GM18526 (cell line): ENCODE data around the gene ROR1.

Source experiments
- POLR2A ChIP-seq: IDR thresholded peaks from 3 replicates; pipeline ENCODE4 v1.6.1; 2011; ENCODE audit not compliant: insufficient read length; ENCODE audit errors: extremely low read depth

Gene ROR1

GRCh38 chr1:63912643-63913042 is 138.8 kb downstream of the ROR1 start:
- TF ChIP-seq POLR2A = no peak

GRCh38 chr1:63913533-63913932 is 139.7 kb downstream of the ROR1 start:
- TF ChIP-seq POLR2A = no peak

GRCh38 chr1:63914241-63914640 is 140.4 kb downstream of the ROR1 start:
- TF ChIP-seq POLR2A = no peak

- TF ChIP-seq POLR2A = no peak
Measured at GRCh38 chr1:63914706-63915105, 140.9 kb downstream of the ROR1 start.

- TF ChIP-seq POLR2A = no peak
Measured at GRCh38 chr1:63915121-63915520, 141.3 kb downstream of the ROR1 start.

- TF ChIP-seq POLR2A = no peak
Measured at GRCh38 chr1:63916485-63917360, 142.9 kb downstream of the ROR1 start.

- TF ChIP-seq POLR2A = no peak
Measured at GRCh38 chr1:63917571-63918417, 144.0 kb downstream of the ROR1 start.

GRCh38 chr1:63918418-63918945 is 144.7 kb downstream of the ROR1 start:
- no peak for TF ChIP-seq POLR2A

GRCh38 chr1:63920154-63921117 is 146.6 kb downstream of the ROR1 start:
- TF ChIP-seq POLR2A = no peak

GRCh38 chr1:63921359-63921758 is 147.5 kb downstream of the ROR1 start:
- no peak for TF ChIP-seq POLR2A

- no peak for TF ChIP-seq POLR2A
Measured at GRCh38 chr1:63921802-63922201, 148.0 kb downstream of the ROR1 start.

GRCh38 chr1:63922848-63923247 is 149.0 kb downstream of the ROR1 start:
- TF ChIP-seq POLR2A = no peak

- TF ChIP-seq POLR2A = no peak
Measured at GRCh38 chr1:63923302-63923701, 149.5 kb downstream of the ROR1 start.

GRCh38 chr1:63924600-63924999 is 150.8 kb downstream of the ROR1 start:
- TF ChIP-seq POLR2A = no peak

GRCh38 chr1:63928186-63929105 is 154.6 kb downstream of the ROR1 start:
- no peak for TF ChIP-seq POLR2A
